HG02852 (cell line): ENCODE data around the gene PUM1.

Experiments
- ATAC-seq: cut with Tn5 transposase; IDR thresholded peaks from one replicate; pipeline ENCODE4 v1.9.1; 2021; ENCODE audit warnings: mild to moderate bottlenecking, moderate library complexity; ENCODE audit not compliant: unreplicated experiment

The PUM1 gene

GRCh38 chr1:31032266-31032665 is 33.3 kb downstream of the PUM1 start:
- ATAC-seq, result no peak

GRCh38 chr1:31031330-31032143 is 34.0 kb downstream of the PUM1 start:
- ATAC-seq, result no peak

GRCh38 chr1:31029026-31029425 is 36.5 kb downstream of the PUM1 start:
- no peak for ATAC-seq

GRCh38 chr1:31027693-31028526 is 37.6 kb downstream of the PUM1 start:
- no peak for ATAC-seq

- ATAC-seq, result no peak
Observed at GRCh38 chr1:31022259-31022658, 43.3 kb downstream of the PUM1 start.

GRCh38 chr1:31020007-31020790 is 45.3 kb downstream of the PUM1 start:
- no peak for ATAC-seq

- ATAC-seq, result no peak
Observed at GRCh38 chr1:31019401-31019800, 46.1 kb downstream of the PUM1 start.

DNA sequence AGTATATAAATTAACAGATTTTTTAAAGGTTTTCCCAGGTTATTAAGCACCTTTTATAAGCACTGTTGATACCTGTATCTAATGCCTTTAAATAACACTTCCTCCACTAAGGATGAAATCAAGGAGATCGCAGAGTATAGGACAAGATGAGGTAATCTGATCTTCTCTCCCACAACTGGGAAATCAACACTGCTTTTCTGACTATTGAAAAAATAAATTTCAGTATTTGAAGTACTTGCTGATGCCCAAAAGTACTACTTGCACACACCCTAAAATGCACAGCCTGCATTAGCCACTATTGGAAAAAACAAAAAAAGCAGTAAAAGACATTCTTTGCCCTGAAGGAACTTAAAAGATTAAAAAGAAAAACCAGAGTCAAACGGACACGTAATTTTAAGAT is 48.6 kb downstream of the PUM1 start:
- no peak for ATAC-seq

DNA sequence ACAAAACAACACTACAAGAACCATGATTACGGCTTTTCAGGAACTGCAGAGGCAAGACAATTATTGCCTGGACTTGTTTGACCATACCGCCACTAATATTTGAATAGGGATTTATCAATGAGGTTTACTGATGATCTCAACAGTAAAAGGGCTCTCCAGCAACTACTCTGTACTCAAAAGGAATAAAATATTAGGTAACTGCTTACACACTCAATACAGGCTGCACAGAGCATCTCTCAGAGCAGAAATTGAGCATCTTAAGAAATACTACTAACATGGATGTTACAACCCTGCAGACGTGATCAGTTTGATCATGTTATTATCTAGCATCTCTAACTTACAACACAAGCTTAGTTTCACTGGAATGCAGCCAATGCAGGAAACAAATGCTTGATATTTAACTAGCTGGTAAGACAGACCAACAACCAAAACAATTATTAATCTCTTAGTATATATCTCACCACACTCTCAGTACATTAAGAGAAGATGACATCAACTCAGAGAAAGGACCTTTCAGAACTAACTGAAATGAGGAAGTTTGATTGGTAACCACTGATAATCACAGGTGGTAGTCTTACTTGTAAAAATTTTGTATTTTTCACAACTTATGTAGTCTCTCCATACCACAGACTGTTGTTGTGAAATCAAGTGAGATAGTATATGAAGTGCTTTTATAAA is 52.2 kb downstream of the PUM1 start:
- ATAC-seq, result peak; percentile 53

- no peak for ATAC-seq
Observed at GRCh38 chr1:31012210-31012924, 53.1 kb downstream of the PUM1 start.

- ATAC-seq, result no peak
Observed at GRCh38 chr1:31011719-31012118, 53.8 kb downstream of the PUM1 start.

- no peak for ATAC-seq
Observed at GRCh38 chr1:31010086-31010989, 55.2 kb downstream of the PUM1 start.

- no peak for ATAC-seq
Observed at GRCh38 chr1:31007462-31007991, 58.0 kb downstream of the PUM1 start.

DNA sequence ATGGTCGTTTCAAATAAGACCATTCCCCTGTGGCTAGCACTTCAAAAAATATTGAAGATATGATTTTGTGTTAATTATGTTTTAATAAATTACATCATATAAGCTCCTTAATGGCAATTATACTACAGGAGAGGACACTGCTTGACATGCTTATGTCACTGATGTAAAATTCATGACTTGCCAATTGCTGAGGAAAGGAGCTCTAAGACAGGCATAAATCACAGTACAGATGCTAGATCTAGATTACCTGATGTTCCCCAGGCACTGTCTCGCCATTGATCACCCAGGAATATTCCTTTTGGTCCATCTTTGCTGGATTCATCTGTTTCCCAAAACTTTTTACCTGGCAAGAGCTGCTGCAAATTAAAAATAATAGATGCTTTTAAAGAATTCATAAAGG is 58.8 kb downstream of the PUM1 start:
- no peak for ATAC-seq

DNA sequence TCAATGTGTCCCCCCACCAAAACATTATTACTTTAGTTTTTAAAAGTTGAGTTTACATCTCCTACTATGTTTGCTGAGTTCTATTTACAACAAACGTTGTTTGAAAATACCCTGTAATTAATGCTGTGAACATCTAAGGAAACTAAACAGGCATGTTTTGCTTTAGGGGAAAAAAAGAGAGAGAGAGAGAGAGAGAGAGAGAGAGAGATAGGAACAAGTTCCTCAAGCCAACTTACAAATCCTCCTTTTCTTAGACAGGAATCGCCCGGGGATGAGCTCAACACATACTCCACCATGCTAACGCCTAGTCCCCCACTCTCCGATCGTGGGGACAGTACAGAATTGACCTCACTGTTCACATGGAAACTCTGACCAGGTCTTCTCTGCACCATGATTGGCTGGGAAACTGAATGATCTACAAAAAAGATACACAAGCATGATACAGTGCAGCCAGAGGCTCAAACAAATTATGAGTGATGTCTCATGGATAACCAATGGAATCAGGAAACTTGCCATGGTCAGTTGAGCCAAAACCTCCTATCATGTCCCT is 59.8 kb downstream of the PUM1 start:
- ATAC-seq, result no peak

DNA sequence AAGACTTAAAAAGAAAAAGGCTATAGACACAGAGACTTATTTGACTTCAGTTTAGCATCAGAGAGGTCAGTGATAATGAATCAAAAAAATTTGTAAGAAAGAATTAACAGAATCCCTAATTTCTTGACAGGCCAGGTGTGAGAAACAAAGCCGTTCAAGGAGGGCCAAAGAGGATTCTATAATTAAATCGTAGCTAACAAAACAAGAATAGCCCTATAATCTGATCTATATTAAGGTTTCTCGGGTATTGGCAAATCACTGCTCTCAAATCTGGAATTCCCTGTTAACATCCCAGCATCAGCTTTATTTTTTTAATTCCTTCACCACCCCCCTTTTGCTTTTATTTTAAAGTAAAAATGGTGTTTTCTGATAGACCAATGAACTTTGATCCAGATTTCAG is 60.3 kb downstream of the PUM1 start:
- ATAC-seq, result no peak

DNA sequence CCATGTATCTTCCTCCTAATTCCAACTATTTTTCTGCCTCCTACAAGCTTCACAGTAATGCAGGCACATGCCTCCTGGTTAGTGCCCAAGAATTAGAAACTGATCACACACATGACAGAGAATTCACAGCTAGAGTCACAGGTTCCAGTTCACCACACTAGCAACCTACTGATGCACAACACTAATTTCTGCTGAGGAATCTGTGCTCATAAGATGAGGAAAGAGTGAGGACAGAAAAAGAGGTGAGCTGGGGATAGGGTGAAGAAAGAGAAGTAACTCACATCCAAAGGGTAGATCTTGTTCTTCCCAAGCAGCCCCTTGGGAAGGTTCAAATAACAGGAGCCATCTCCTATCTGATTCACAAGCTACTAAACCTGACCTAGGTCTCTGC is 61.3 kb downstream of the PUM1 start:
- ATAC-seq, result no peak

- ATAC-seq, result no peak
Observed at GRCh38 chr1:31003613-31004230, 61.8 kb downstream of the PUM1 start.
